Keratinocyte (primary cell): ENCODE measurements around the gene MED25. TPM values are rescaled to one million over a fixed set of nuclear protein-coding genes. Genes with fewer than 3 reads are reported as not detected.

ENCODE experiments used
- DNase-seq: peaks from one replicate; pipeline ENCODE4 v3.0.0-alpha.2; 2011; ENCODE audit warnings: low read depth, missing footprints, low spot score
- FAIRE-seq: peaks from 2 replicates; lab custom pipeline; 2011; peaks lifted over from hg19 to GRCh38; lab: Jason Lieb, UNC
- H2AFZ ChIP-seq: 2 replicates; pipeline ENCODE4 v1.6.0; 2012; ENCODE audit warnings: low read length, control low read depth, inconsistent platforms; ENCODE audit not compliant: control insufficient read depth
- H3K27ac ChIP-seq: 2 replicates; pipeline ENCODE4 v1.5.1; 2011; ENCODE audit warnings: low read length; ENCODE audit not compliant: control insufficient read depth, insufficient read depth
- H3K27me3 ChIP-seq: 3 replicates; pipeline ENCODE4 v1.6.0; 2011; ENCODE audit warnings: low read length; ENCODE audit not compliant: control insufficient read depth, insufficient read depth; ENCODE audit errors: extremely low read depth
- H3K36me3 ChIP-seq, 2 experiments: 2 replicates in 1 of 2; 3 replicates in 1 of 2; pipeline ENCODE4 v1.5.1; 2011; ENCODE audit warnings: low read length in 2 of 2, mild to moderate bottlenecking in 1 of 2; ENCODE audit not compliant: control insufficient read depth in 2 of 2, insufficient read depth in 2 of 2; ENCODE audit errors: extremely low read depth in 1 of 2
- H3K4me1 ChIP-seq: 3 replicates; pipeline ENCODE4 v1.5.1; 2011; ENCODE audit warnings: low read length; ENCODE audit not compliant: control insufficient read depth, insufficient read depth; ENCODE audit errors: extremely low read depth
- H3K4me2 ChIP-seq: 3 replicates; pipeline ENCODE4 v1.6.0; 2011; ENCODE audit warnings: low read depth, low read length; ENCODE audit not compliant: control insufficient read depth, insufficient read depth; ENCODE audit errors: extremely low read depth
- H3K4me3 ChIP-seq, 3 experiments: fragments of 200-600 bp in 1 of 3; sonication (generic) in 1 of 3; 2 replicates in 2 of 3; 3 replicates in 1 of 3; pipeline ENCODE4 v1.5.1; 2011 to 2016; ENCODE audit warnings: low read length in 3 of 3, mild to moderate bottlenecking in 3 of 3, control low read depth in 2 of 3, inconsistent platforms in 1 of 3, low read depth in 1 of 3, mixed read lengths in 1 of 3, mixed run types in 1 of 3, moderate library complexity in 1 of 3; ENCODE audit not compliant: control insufficient read depth in 2 of 3, insufficient read depth in 2 of 3; ENCODE audit errors: extremely low read depth in 1 of 3
- H3K79me2 ChIP-seq: 2 replicates; pipeline ENCODE4 v1.6.0; 2012; ENCODE audit warnings: low read length; ENCODE audit not compliant: control insufficient read depth, insufficient read depth
- H3K9ac ChIP-seq: 3 replicates; pipeline ENCODE4 v1.6.0; 2011; ENCODE audit warnings: low read length; ENCODE audit not compliant: control insufficient read depth, insufficient read depth; ENCODE audit errors: extremely low read depth
- H3K9me1 ChIP-seq: 3 replicates; pipeline ENCODE4 v1.6.0; 2011; ENCODE audit warnings: low read length; ENCODE audit not compliant: control insufficient read depth, insufficient read depth; ENCODE audit errors: extremely low read depth
- H3K9me3 ChIP-seq: 2 replicates; pipeline ENCODE4 v1.5.1; 2012; ENCODE audit warnings: low read depth, low read length; ENCODE audit not compliant: control insufficient read depth
- H4K20me1 ChIP-seq: 3 replicates; pipeline ENCODE4 v1.6.0; 2011; ENCODE audit warnings: low read length; ENCODE audit not compliant: control insufficient read depth, insufficient read depth; ENCODE audit errors: extremely low read depth
- CTCF ChIP-seq, 3 experiments: IDR thresholded peaks in 1 of 3; conservative IDR thresholded peaks in 1 of 3; optimal IDR thresholded peaks in 1 of 3; 2 replicates in 2 of 3; 3 replicates in 1 of 3; pipeline versions ENCODE3 to v1.5.1; 2011; ENCODE audit warnings: low read length in 3 of 3, mild to moderate bottlenecking in 3 of 3, moderate library complexity in 2 of 3, control low read depth in 1 of 3, inconsistent platforms in 1 of 3; ENCODE audit not compliant: insufficient read depth in 2 of 3; ENCODE audit errors: extremely low read depth in 1 of 3
- EZH2 ChIP-seq: IDR thresholded peaks from one replicate; pipeline ENCODE4 v1.6.1; 2012; ENCODE audit warnings: inconsistent platforms, mild to moderate bottlenecking, low read length, moderate library complexity
- dilution Hi-C: fragments of 300-500 bp; cut with MboI; formaldehyde crosslinking; loops from one replicate; pipeline ENCODE4 v1.7.0; 2020; ENCODE audit warnings: low sequenced_read_pairs; ENCODE audit not compliant: extremely low pct_ligation_motif_present
- polyA plus RNA-seq, 5 experiments: library from polyadenylated mRNA; depleted of rRNA in 3 of 5; stranded (reverse) in 3 of 5; stranded (forward) in 1 of 5; unstranded in 1 of 5; fragments of >200 nt; gene quantifications; 1 replicate in 1 of 5; 2 replicates in 3 of 5; 3 replicates in 1 of 5; pipeline versions ENCODE4 v1.2.1 to v1.2.3, GENCODE V29; 2011 to 2012; ENCODE audit warnings: missing spikeins in 2 of 5, low read depth in 1 of 5, low replicate concordance in 1 of 5

Gene MED25
- polyA plus RNA-seq, 1 donor (not counting 4 experiments of a cell fraction or from before 2014, with no cell fraction given), result 12.5 TPM

GRCh38 chr19:49814010-49814409, 4.1 kb upstream of the MED25 start:
- Histone ChIP-seq H3K4me2 (peak overlapping the region; percentile 95), H3K27me3 (no peaks in the 10 kb centered on the region), H2AFZ (peak overlapping the region; percentile 98), H4K20me1 (no peaks in the 10 kb centered on the region), H3K9ac (peak overlapping the region; percentile 87), H3K4me1 (peaks cover 27% of the 10 kb centered on the region), H3K79me2 (peaks cover 9% of the 10 kb centered on the region), H3K36me3 (no peaks in the 10 kb centered on the region), H3K9me1 (no peaks in the 10 kb centered on the region), H3K4me3 (peak overlapping the region in 2 of 3 experiments; percentile 97), H3K9me3 (no peaks in the 10 kb centered on the region), H3K27ac (peak overlapping the region; percentile 96)
- FAIRE-seq (no peak), DNase-seq (no peak)
- dilution Hi-C loops, result no loop called here
- no peak for TF ChIP-seq EZH2

GRCh38 chr19:49816590-49816989, 1.5 kb upstream of the MED25 start:
- no peaks in the 10 kb centered on the region for H4K20me1 ChIP-seq
- TF ChIP-seq EZH2, result no peak
- TF ChIP-seq CTCF (optimal IDR thresholded peaks at IDR 0.05 in 1 of 3, IDR thresholded peaks at IDR 0.05 in 1 of 3, conservative IDR thresholded peaks at IDR 0.05 in 1 of 3; ENCODE audit: extremely low read depth in 1 of 3, insufficient read depth in 2 of 3, low read length in 3 of 3), result no peak
- peaks cover 0 to 5% of the 10 kb centered on the region in 2 experiments for H3K36me3 ChIP-seq
- no peak overlapping the region for H2AFZ ChIP-seq
- no peak for FAIRE-seq
- no peak for DNase-seq
- H3K9ac ChIP-seq, result peak overlapping the region; percentile 97
- H3K9me1 ChIP-seq, result no peaks in the 10 kb centered on the region
- no peaks in the 10 kb centered on the region for H3K27me3 ChIP-seq
- peak overlapping the region; percentile 80 for H3K4me2 ChIP-seq
- dilution Hi-C loops, result no loop called here
- peaks cover 23% of the 10 kb centered on the region for H3K4me1 ChIP-seq
- peaks cover 25% of the 10 kb centered on the region for H3K79me2 ChIP-seq
- H3K9me3 ChIP-seq, result no peaks in the 10 kb centered on the region
- no peak overlapping the region for H3K4me3 ChIP-seq
- peak overlapping the region; percentile 71 for H3K27ac ChIP-seq
